Osteocyte (in vitro differentiated cells): ENCODE data around the gene RAP1A. TPM values are rescaled to one million over a fixed set of nuclear protein-coding genes. Genes with fewer than 3 reads are reported as not detected.

Experiments
- DNase-seq: peaks from one replicate; pipeline ENCODE4 v3.0.0; 2021; ENCODE audit warnings: mixed read lengths; ENCODE audit not compliant: unreplicated experiment; ENCODE audit errors: extremely low spot score
- H3K27ac Mint-ChIP-seq: one replicate; pipeline ENCODE4 v1.8.0; 2021; ENCODE audit warnings: mild to moderate bottlenecking, mixed read lengths; ENCODE audit not compliant: unreplicated experiment
- H3K27me3 Mint-ChIP-seq: one replicate; pipeline ENCODE4 v1.8.0; 2021; ENCODE audit warnings: mixed read lengths; ENCODE audit not compliant: unreplicated experiment
- H3K36me3 Mint-ChIP-seq: one replicate; pipeline ENCODE4 v1.8.0; 2021; ENCODE audit warnings: mixed read lengths; ENCODE audit not compliant: unreplicated experiment
- H3K4me1 Mint-ChIP-seq: one replicate; pipeline ENCODE4 v1.8.0; 2021; ENCODE audit warnings: mixed read lengths; ENCODE audit not compliant: unreplicated experiment
- H3K4me3 Mint-ChIP-seq: one replicate; pipeline ENCODE4 v1.8.0; 2021; ENCODE audit warnings: mild to moderate bottlenecking, moderate library complexity, mixed read lengths; ENCODE audit not compliant: unreplicated experiment
- H3K9me3 Mint-ChIP-seq: one replicate; pipeline ENCODE4 v1.8.0; 2021; ENCODE audit warnings: mixed read lengths; ENCODE audit not compliant: unreplicated experiment
- CTCF ChIP-seq: fragments of 200-600 bp; sonication (generic); IDR thresholded peaks from 2 replicates; pipeline ENCODE4 v1.5.0; 2021; ENCODE audit warnings: antibody characterized with exemption, mild to moderate bottlenecking, moderate library complexity
- total RNA-seq: library from RNA; stranded (reverse); gene quantifications from 2 replicates; pipeline ENCODE4 v1.2.1, GENCODE V29; 2021

RAP1A gene
- total RNA-seq, 1 donor from 2014 or later = 48.3 TPM

- H3K4me3 Mint-ChIP-seq = no peak overlapping the region
- no peak for TF ChIP-seq CTCF
- DNase-seq = no peak
- H3K9me3 Mint-ChIP-seq = no peaks in the 10 kb centered on the region
- peaks cover 23% of the 10 kb centered on the region for H3K36me3 Mint-ChIP-seq
- peak overlapping the region; percentile 56 for H3K27ac Mint-ChIP-seq
- peaks cover 12% of the 10 kb centered on the region for H3K4me1 Mint-ChIP-seq
- H3K27me3 Mint-ChIP-seq = no peaks in the 10 kb centered on the region
These were observed 88.3 kb downstream of the RAP1A start for GRCh38 chr1:111707906-111708305.

GRCh38 chr1:111709986-111710385, 90.4 kb downstream of the RAP1A start:
- Mint-ChIP-seq H3K9me3 (no peaks in the 10 kb centered on the region), H3K36me3 (peaks cover 14% of the 10 kb centered on the region), H3K4me3 (no peak overlapping the region), H3K27me3 (no peaks in the 10 kb centered on the region), H3K4me1 (peaks cover 12% of the 10 kb centered on the region), H3K27ac (no peak overlapping the region)
- TF ChIP-seq CTCF = no peak
- DNase-seq = no peak

- Mint-ChIP-seq H3K4me3 (no peak overlapping the region), H3K9me3 (no peaks in the 10 kb centered on the region), H3K27ac (no peak overlapping the region), H3K36me3 (peaks cover 5% of the 10 kb centered on the region), H3K4me1 (peaks cover 8% of the 10 kb centered on the region), H3K27me3 (no peaks in the 10 kb centered on the region)
- TF ChIP-seq CTCF = no peak
- DNase-seq = no peak
These were observed 96.7 kb downstream of the RAP1A start for GRCh38 chr1:111716333-111716732.

GRCh38 chr1:111717450-111717849, 97.9 kb downstream of the RAP1A start:
- no peak for DNase-seq
- Mint-ChIP-seq H3K27ac (no peak overlapping the region), H3K9me3 (no peaks in the 10 kb centered on the region), H3K27me3 (no peaks in the 10 kb centered on the region), H3K4me3 (no peak overlapping the region), H3K4me1 (peaks cover 13% of the 10 kb centered on the region), H3K36me3 (peaks cover 5% of the 10 kb centered on the region)
- TF ChIP-seq CTCF = no peak

GRCh38 chr1:111719135-111719534, 99.5 kb downstream of the RAP1A start:
- Mint-ChIP-seq H3K4me3 (no peak overlapping the region), H3K27ac (no peak overlapping the region), H3K9me3 (no peaks in the 10 kb centered on the region), H3K4me1 (peaks cover 13% of the 10 kb centered on the region), H3K27me3 (no peaks in the 10 kb centered on the region), H3K36me3 (peaks cover 5% of the 10 kb centered on the region)
- peak; percentile 56 for DNase-seq
- TF ChIP-seq CTCF = no peak
